Measurements from ENCODE around the gene LRRC10B. TPM values are rescaled to one million over a fixed set of nuclear protein-coding genes. Genes with fewer than 3 reads are reported as not detected.
"Not testable (repeated sequence)": the region's sequence is repeated elsewhere in the genome, so short reads cannot be mapped to it uniquely, and the experiment has no call there.

Gene LRRC10B
- not detected for total RNA-seq
- not detected for polyA plus RNA-seq (2013, experiment 1 of 2)
- polyA plus RNA-seq (2013, experiment 2 of 2), result not detected
- total RNA-seq, result 0 to 0.28 (median 0) reads per million in 172 experiments

DNA sequence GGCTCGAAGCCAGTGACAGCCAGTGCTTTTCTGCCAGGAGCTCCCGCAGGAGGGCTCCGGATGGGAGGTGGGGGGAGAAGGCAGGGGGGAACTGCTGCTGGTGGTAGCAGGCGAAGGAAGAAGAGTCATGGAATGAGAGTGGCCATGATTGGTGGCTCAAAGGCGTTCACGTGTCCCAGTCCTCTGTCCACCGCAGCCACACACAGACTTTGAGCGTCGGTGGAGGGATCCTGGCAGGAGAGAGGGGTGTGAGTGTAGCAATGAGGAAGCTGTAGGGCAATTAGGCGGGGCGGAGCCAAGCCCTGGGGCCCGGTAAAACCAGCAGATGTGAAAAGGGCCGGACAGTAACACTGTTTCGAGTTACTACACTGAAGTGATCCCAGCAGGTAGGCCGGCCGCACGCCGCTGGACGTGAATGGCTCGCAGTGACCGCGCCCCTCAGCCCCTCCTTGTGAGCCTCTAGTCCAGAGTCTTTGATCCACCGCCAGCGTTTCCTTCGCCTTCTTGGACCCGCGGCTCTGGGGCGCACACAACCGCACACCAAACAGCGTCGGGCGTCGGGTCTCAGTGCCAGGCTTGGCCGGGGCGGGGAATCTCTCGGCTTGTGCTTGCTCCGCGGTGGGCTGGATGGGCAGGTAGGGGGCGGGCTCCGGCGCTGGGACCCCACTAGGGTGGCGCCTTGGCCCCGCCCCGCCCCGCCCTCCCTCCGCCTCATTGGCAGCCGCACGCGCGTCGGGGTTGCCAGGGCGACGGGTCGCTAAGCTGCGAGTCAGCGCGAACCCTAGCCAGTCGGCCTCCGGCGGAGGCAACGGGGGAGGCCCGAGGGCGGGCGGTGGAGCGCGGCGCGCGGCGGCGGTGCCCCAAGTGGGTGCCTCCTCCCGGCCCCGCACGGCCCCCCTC is at the start of gene LRRC10B:
Gene LRRC10B, plus strand, starts transcription at position 788 of the 900 bp plus-strand sequence. CDS start 250 bp downstream, outside the sequence.
- ChIA-PET POLR2A (no interaction called here), CTCF (interaction anchor here (0.7 kb wide), 1 partner anchor 26 kb away, joined by 3 read pairs; no protein-coding TSS in a partner anchor)
- DNase-seq, result peak in 6 of 14 experiments; percentile 5 to 49 (median 11)
- TF ChIP-seq, protein P1, sequence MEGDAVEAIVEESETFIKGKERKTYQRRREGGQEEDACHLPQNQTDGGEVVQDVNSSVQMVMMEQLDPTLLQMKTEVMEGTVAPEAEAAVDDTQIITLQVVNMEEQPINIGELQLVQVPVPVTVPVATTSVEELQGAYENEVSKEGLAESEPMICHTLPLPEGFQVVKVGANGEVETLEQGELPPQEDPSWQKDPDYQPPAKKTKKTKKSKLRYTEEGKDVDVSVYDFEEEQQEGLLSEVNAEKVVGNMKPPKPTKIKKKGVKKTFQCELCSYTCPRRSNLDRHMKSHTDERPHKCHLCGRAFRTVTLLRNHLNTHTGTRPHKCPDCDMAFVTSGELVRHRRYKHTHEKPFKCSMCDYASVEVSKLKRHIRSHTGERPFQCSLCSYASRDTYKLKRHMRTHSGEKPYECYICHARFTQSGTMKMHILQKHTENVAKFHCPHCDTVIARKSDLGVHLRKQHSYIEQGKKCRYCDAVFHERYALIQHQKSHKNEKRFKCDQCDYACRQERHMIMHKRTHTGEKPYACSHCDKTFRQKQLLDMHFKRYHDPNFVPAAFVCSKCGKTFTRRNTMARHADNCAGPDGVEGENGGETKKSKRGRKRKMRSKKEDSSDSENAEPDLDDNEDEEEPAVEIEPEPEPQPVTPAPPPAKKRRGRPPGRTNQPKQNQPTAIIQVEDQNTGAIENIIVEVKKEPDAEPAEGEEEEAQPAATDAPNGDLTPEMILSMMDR (IDR thresholded peaks at IDR 0.05), result no peak
- Histone ChIP-seq H3K9me3 (ENCODE audit: control insufficient read depth in 1 of 2, insufficient read depth in 1 of 2, low read length in 2 of 2) (peaks cover 0 to 14% of the 10 kb centered on the region in 2 experiments), H3K27ac (ENCODE audit: low read depth in 1 of 2, low read length in 2 of 2) (no peak within 1 kb of the TSS), H3K4me1 (ENCODE audit: insufficient read depth, low read length) (peaks cover 18% of the 10 kb centered on the region), H3K4me3 (ENCODE audit: low read length) (no peak within 1 kb of the TSS), H3K27me3 (ENCODE audit: control insufficient read depth in 1 of 2, insufficient read depth in 2 of 2, low read length in 2 of 2) (peaks cover 54% of the 10 kb centered on the region in 2 experiments), H3K36me3 (ENCODE audit: insufficient read depth, low read length) (no peaks in the 10 kb centered on the region)
- ATAC-seq (ENCODE audit: poor library complexity), result no peak
- Mint-ChIP-seq H3K27me3 (peaks cover 54% of the 10 kb centered on the region), H3K4me3 (peak within 1 kb of the TSS; percentile 58), H3K36me3 (ENCODE audit: low read depth) (no peaks in the 10 kb centered on the region), H3K4me1 (ENCODE audit: low read depth) (peaks cover 7% of the 10 kb centered on the region), H3K9me3 (no peaks in the 10 kb centered on the region), H3K27ac (no peak within 1 kb of the TSS)
- intact Hi-C loops (cut with DNase I, micrococcal nuclease), result no loop called here

DNA sequence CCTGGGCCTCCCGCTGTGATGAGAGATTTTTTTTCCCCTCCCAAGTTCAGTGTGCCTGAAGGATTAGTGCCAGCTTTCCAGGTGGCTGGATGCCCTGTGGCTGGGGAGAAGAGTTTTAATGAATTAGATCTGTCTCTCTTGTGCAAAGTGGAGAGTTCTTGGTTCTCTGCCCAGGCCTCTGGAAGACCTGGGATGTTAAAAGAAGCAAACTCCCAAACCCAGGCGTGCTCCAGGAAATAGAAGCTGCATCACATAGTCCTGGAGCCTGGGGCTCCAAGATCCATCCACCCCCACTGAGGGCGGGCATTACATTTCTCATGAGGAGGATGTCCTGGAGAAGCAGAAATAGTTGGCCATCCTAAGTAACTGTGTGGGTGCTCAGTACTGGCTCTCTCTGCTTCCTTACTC is 48.1 kb upstream of the LRRC10B start:
- POLR2A ChIA-PET, result no interaction called here
- Mint-ChIP-seq H3K36me3 (ENCODE audit: low read depth) (peaks cover 17% of the 10 kb centered on the region), H3K4me3 (no peak overlapping the region), H3K27ac (no peak overlapping the region), H3K4me1 (ENCODE audit: low read depth) (no peaks in the 10 kb centered on the region), H3K9me3 (no peaks in the 10 kb centered on the region), H3K27me3 (no peaks in the 10 kb centered on the region)
- no peaks in the 10 kb centered on the region for H3K9me3 ChIP-seq (ENCODE audit: control insufficient read depth in 1 of 2, insufficient read depth in 1 of 2, low read length in 2 of 2)
- DNase-seq (no peak), ATAC-seq (ENCODE audit: poor library complexity) (no peak)
- CTCF ChIA-PET, result no interaction called here
- TF ChIP-seq, protein P1 (IDR thresholded peaks at IDR 0.05), result no peak
- H3K27me3 ChIP-seq (ENCODE audit: control insufficient read depth in 1 of 2, insufficient read depth in 2 of 2, low read length in 2 of 2), result no peaks in the 10 kb centered on the region
- no peaks in the 10 kb centered on the region for H3K4me1 ChIP-seq (ENCODE audit: insufficient read depth, low read length)
- no peaks in the 10 kb centered on the region for H3K36me3 ChIP-seq (ENCODE audit: insufficient read depth, low read length)
- no peak overlapping the region for H3K27ac ChIP-seq (ENCODE audit: low read depth in 1 of 2, low read length in 2 of 2)
- H3K4me3 ChIP-seq (ENCODE audit: low read length), result no peak overlapping the region
- intact Hi-C loops (cut with DNase I, micrococcal nuclease), result no loop called here

DNA sequence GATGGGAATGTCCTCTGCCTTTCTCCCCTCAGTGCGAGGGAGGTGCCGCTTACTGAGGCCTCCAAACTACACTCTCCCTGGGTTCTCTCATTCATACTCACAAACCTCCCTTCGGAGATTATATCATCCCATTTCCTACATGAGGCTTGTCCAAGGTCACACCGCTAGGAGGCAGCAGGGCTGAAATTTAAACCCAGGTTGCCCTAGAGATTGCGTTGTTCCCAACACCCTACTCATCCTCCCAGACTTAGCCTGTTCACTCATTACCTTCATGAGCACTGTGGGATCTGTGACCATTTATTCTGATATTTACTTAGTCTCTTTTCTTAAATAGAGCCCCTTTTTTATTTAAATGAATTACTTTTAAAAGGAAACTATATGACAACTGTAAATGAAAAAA is 47.6 kb upstream of the LRRC10B start:
- H3K27ac ChIP-seq (ENCODE audit: low read depth in 1 of 2, low read length in 2 of 2), result no peak overlapping the region
- H3K4me3 Mint-ChIP-seq, result no peak overlapping the region
- no peaks in the 10 kb centered on the region for H3K9me3 Mint-ChIP-seq
- TF ChIP-seq, protein P1 (IDR thresholded peaks at IDR 0.05), result no peak
- no peaks in the 10 kb centered on the region for H3K4me1 Mint-ChIP-seq (ENCODE audit: low read depth)
- no peaks in the 10 kb centered on the region for H3K27me3 ChIP-seq (ENCODE audit: control insufficient read depth in 1 of 2, insufficient read depth in 2 of 2, low read length in 2 of 2)
- no peaks in the 10 kb centered on the region for H3K4me1 ChIP-seq (ENCODE audit: insufficient read depth, low read length)
- no peaks in the 10 kb centered on the region for H3K27me3 Mint-ChIP-seq
- H3K4me3 ChIP-seq (ENCODE audit: low read length), result no peak overlapping the region
- peaks cover 14% of the 10 kb centered on the region for H3K36me3 Mint-ChIP-seq (ENCODE audit: low read depth)
- H3K27ac Mint-ChIP-seq, result no peak overlapping the region
- CTCF ChIA-PET, result no interaction called here
- H3K9me3 ChIP-seq (ENCODE audit: control insufficient read depth in 1 of 2, insufficient read depth in 1 of 2, low read length in 2 of 2), result no peaks in the 10 kb centered on the region
- DNase-seq (no peak), ATAC-seq (ENCODE audit: poor library complexity) (no peak)
- intact Hi-C loops (cut with DNase I, micrococcal nuclease), result no loop called here
- POLR2A ChIA-PET, result no interaction called here
- H3K36me3 ChIP-seq (ENCODE audit: insufficient read depth, low read length), result no peaks in the 10 kb centered on the region

DNA sequence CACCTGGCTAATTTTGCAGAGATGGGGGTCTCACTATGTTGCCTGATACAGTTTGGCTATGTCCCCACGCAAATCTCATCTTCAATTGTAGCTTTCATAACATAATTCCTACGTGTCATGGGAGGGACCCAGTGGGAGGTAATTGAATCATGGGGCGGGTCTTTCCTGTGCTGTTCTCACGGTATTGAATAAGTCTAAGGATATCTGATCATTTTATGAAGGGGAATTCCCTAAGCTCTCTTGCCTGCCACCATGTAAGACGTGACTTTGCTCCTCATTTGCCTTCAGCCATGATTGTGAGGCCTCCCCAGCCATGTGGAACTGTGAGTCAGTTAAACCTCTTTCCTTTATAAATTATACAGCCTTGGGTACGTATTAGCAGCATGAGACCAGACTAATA is 40.9 kb upstream of the LRRC10B start:
- H3K9me3 Mint-ChIP-seq; H3K27me3 ChIP-seq (ENCODE audit: control insufficient read depth in 1 of 2, insufficient read depth in 2 of 2, low read length in 2 of 2); intact Hi-C loops (cut with DNase I, micrococcal nuclease); H3K27ac ChIP-seq (ENCODE audit: low read depth in 1 of 2, low read length in 2 of 2); H3K27me3 Mint-ChIP-seq; H3K4me1 Mint-ChIP-seq (ENCODE audit: low read depth); H3K27ac Mint-ChIP-seq; ATAC-seq (ENCODE audit: poor library complexity); H3K9me3 ChIP-seq (ENCODE audit: control insufficient read depth in 1 of 2, insufficient read depth in 1 of 2, low read length in 2 of 2); H3K4me3 Mint-ChIP-seq; DNase-seq; CTCF ChIA-PET; H3K4me1 ChIP-seq (ENCODE audit: insufficient read depth, low read length); H3K4me3 ChIP-seq (ENCODE audit: low read length); POLR2A ChIA-PET: not testable (repeated sequence)
- H3K36me3 Mint-ChIP-seq (ENCODE audit: low read depth), result peaks cover 34% of the 10 kb centered on the region
- peaks cover 11% of the 10 kb centered on the region for H3K36me3 ChIP-seq (ENCODE audit: insufficient read depth, low read length)

Measured in CD4-positive, alpha-beta T cell (primary cell).